ENCODE results near the gene SFXN5.
"Not testable (repeated sequence)": the region's sequence is repeated elsewhere in the genome, so short reads cannot be mapped to it uniquely, and the experiment has no call there.

SFXN5 gene

GRCh38 chr2:73100956-73101355 is 29.4 kb upstream of the SFXN5 start:
- no peak for DNase-seq (ENCODE audit: low spot score)

DNA sequence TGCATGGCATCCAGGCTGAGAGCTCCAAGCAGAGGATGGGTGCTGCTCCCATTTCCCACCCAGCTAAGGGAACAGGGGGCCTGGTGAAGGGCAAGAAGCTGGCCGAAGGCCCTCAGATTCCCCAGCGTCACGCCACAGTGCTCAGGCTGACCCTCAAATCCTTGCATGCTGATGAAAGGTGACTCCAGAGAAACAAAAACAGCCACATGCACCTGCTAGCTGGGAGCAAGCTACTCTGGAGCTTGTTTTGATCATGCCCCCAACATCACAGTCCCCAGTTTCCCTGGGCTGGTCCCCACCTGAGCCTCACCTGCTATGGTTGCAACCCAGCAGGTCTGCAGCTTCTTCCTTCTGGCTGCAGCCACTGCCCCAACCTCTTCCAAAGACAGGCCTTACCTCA is 28.0 kb upstream of the SFXN5 start:
- no peak for DNase-seq (ENCODE audit: low spot score)

- no peak for DNase-seq (ENCODE audit: low spot score)
Observed at GRCh38 chr2:73095910-73096309, 24.4 kb upstream of the SFXN5 start.

GRCh38 chr2:73093601-73094218 is 22.2 kb upstream of the SFXN5 start:
- DNase-seq (ENCODE audit: low spot score), result not testable (repeated sequence)

DNA sequence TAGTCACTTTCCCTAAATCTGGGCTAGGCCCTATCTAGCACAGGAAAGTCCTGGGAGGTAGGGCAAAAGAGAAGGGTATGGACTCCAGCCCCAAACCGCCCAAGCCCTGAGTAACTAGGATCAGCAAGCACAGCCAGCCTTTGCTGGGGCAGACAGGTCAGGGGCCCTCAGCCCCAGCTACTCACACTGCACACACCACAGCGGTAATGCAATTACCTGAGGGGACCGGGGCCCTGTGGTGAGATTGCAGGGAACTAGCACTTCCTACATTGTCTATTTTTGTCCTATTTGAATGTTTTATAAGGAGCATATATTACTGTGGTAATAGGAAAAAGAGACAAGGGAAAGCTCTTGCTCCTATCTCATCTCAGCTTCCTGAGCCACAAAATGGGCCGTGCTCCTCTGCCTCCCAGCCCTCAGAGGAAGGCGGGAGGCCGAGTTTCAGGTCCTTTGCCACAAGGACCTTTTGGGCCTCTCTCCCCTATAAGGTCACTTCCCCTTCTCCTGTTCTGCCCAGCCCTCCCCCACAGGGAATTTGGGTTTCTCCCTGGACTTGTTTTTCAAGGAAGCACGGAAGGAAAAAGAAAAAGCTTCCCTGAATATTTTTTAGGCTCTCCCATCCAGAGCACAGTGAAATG is 20.8 kb upstream of the SFXN5 start:
- DNase-seq (ENCODE audit: low spot score), result no peak

GRCh38 chr2:73091696-73092095 is 20.2 kb upstream of the SFXN5 start:
- no peak for DNase-seq (ENCODE audit: low spot score)

DNA sequence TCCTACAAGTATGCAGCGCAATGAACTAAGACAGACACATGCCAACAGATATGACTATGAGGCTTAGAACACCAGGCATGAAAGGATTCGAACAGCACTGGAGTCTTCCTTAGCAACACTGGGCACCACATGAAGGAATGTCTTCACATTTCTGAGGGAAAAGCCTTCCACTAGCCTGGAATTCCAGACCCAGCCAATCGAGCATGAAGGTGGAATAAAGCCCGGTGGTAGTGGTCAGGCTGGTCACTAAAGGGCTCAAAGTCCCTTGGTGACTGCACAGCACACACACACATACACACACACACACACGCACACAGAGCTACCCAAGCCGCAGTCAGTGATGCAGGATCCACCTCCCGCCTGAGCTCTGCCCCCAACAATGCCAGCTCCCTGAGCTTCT is 19.7 kb upstream of the SFXN5 start:
- DNase-seq (ENCODE audit: low spot score), result peak; percentile 52

DNA sequence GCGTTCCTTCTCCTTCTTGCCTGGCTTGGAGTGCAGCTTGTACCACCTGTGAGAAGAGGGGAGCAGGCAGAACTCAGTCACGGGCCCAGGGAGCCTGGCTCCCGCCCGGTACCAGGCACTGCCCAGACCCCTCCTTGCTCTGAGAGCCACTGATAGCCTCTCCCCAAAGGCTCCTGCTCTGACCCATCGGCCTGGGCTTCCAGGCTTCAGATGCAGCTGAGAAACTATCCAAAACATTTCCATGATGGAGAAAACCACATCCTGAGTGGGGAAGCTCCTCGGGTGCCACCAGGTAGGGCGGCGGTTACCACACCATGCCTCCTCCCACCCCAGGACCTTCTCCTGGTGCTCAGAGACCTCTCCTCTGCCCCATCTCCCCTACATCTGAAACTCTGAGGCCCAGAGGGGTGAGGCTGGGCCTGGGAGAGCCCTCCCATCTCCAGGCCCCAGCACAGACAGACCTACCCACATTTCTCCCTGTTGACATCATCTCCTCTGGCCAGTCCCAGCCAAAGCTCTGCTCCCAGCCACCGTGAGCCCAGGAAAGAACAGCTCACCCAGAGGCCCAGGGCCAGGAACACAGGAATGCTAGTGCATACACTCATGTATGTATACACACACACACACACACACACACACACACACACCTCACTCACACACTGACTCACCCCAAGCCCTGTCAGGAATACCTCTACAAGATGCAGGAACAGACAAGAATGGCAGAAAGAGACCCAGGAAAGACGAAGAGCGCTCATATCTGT is 17.9 kb upstream of the SFXN5 start:
- DNase-seq (ENCODE audit: low spot score), result peak; percentile 97

DNA sequence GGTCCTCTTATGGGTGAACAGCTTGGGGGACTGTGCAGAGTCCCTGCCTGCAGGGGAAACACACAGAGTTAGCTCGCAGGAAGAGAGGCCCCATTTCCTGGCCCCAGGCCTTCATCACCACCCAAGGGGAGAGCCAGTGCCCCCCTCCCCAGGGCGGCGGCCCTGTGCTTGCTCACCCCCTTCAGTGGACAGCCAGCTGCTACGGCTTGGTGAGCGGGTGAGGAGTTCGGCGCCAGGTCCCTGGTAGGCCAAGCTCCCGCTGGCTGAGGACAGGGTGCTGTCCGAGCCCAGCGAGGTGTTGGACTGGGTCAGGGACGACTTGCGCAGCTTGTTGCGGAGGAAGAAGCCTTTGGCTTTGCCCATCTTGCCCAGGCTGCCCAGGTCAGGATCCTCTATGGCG is 17.2 kb upstream of the SFXN5 start:
- DNase-seq (ENCODE audit: low spot score), result no peak

GRCh38 chr2:73088211-73088610 is 16.7 kb upstream of the SFXN5 start:
- DNase-seq (ENCODE audit: low spot score), result no peak

- DNase-seq (ENCODE audit: low spot score), result no peak
Observed at GRCh38 chr2:73087311-73087710, 15.8 kb upstream of the SFXN5 start.

GRCh38 chr2:73085691-73086090 is 14.2 kb upstream of the SFXN5 start:
- peak; percentile 82 for DNase-seq (ENCODE audit: low spot score)

GRCh38 chr2:73084971-73085370 is 13.5 kb upstream of the SFXN5 start:
- DNase-seq (ENCODE audit: low spot score), result no peak

- no peak for DNase-seq (ENCODE audit: low spot score)
Observed at GRCh38 chr2:73083886-73084800, 12.6 kb upstream of the SFXN5 start.

DNA sequence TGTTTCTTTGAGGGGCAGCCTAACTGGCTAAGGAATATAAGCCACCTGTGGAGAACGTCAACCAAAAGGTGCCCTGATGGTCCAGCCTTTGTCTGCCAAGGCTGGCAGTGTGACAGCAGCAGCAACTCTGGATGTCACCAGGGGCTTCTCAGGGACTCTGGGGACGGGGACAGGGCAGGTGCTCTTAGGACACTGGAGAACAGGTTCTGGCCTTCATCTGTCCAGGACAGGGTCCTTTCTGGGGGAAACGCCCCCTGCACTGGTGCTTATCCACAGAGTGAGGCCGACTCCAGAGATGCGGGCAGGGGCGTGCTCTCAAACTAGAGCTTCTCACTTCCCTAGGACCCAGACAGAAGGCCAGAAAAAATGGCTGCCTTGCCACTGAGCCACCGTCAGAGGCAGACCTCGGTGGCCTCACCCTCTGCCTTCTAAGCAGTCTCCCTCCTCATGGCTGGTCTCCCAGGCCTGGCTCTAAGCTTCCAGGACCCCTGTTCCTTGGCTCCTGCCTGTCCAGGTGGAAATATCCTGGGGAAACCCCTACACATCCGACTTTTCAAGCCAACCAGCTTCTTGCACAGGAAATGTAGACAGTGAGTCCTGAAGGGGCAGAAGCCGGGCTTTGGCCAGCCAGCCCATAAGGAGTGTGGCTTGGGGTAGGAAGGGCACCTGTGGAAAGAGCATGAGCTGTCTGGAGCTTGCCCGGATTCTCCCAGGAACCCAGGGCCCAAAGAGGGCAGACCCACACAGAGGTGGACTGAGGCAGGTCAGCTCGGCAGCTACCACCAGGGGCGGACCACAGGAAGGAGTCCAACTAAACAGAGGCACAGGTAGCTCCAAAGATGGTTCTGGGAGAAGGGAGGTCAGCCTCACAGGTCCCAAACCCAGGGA is 11.3 kb upstream of the SFXN5 start:
- DNase-seq (ENCODE audit: low spot score), result no peak

GRCh38 chr2:73081181-73081671 is 9.7 kb upstream of the SFXN5 start:
- no peak for DNase-seq (ENCODE audit: low spot score)

- DNase-seq (ENCODE audit: low spot score), result no peak
Observed at GRCh38 chr2:73080321-73081131, 9.0 kb upstream of the SFXN5 start.

- no peak for DNase-seq (ENCODE audit: low spot score)
Observed at GRCh38 chr2:73079636-73080035, 8.1 kb upstream of the SFXN5 start.

DNA sequence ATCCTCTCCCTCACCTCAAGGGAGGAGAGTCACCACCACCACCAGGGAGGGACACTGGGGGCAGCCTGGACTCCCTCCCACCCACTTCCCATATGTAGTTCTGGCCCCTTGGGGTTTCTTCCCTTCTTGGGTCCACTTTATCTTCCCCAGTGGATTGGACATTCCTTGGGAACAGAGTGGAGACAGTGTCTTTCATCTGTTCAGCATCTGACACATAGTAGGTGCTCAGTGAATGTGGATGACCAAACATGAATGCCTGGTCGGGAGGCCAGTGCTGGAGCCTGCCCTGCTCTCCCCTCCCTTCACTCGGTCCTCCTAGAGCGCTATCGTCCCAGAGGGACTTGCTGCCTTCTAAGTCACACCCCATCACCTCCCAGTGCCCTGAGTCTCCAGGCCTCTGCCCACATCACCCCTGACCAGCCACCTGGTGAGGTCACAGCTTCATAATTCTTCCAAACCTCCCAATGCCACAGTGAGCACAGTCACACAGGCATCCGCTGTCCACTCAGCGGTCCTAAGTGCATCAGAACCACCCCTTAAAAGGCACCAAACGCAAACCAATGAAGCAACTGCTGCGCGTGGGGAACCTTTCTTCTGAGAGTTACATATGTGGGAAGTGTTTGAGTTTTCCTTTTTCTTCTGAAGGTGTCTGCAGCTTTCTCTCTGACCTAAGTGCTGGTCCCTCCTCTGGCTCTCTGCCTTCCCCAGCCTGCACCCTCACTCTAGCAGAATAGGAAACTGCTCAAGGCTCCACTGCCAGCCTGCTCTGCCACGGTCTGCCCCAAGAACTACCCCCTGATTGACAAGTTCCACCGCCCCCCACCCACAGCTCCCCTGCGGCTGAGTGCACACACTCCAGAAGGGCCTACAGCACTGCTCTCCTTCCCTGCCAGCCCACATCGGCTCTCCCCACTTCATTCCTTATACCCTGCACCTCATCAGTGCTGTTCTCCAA is 7.2 kb upstream of the SFXN5 start:
- no peak for DNase-seq (ENCODE audit: low spot score)
